Measurements from ENCODE around the gene CACNA1C. TPM values are rescaled to one million over a fixed set of nuclear protein-coding genes. Genes with fewer than 3 reads are reported as not detected.

CACNA1C gene
- total and polyA plus RNA-seq, 2 of the 4 experiments (the other 2 are of a cell fraction) = 1.6 to 2.6 TPM

DNA sequence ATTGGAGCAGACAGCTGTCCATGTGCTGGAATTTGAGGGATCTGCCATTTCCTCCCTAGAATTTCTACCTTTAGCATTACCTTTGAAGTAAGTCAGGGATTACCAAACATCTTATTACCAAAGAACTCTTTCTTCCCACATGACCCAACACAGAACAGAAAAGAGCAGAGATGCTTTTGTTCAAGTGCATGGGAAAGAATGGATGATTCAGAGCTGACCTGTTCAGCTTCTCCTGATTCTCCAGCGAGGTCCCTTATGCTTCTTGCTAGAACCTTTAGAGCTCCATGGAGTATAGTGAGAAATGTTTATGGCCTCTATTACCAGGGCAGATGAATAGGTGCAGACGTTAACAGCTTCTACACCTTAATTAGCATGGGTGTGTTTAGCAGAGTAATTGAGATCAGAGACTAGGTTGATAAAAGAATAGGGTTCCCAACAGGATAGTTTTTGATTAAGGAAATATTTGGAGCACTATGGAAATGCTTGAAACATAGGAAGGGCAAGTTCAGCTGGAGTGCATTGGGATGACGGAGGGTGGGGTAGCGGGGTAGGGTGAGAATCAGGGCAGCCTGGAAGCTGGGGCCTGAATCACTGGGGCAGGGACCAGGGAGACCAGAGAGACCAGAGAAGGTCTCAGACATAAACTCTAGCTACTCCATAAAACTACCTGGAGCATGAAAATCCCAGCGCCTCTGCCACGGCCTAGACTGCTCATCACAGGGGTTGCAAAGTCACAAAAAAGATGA lies 223.7 kb downstream of the CACNA1C start:
- CTCF ChIA-PET = no interaction called here
- Histone ChIP-seq H3K4me1 (ENCODE audit: control insufficient read depth, insufficient read depth, low read length) (peaks cover 6% of the 10 kb centered on the region), H3K27me3 (ENCODE audit: control insufficient read depth, insufficient read depth, low read length) (no peaks in the 10 kb centered on the region), H3K36me3 (ENCODE audit: control insufficient read depth, insufficient read depth, low read length) (no peaks in the 10 kb centered on the region), H2BK15ac (ENCODE audit: low read depth, low read length) (no peak overlapping the region; the same call in 2 of the 3 replicates), H3K23ac (ENCODE audit: low read depth, low read length) (no peak overlapping the region), H4K20me1 (ENCODE audit: insufficient read depth, low read length) (no peaks in the 10 kb centered on the region), H2BK5ac (ENCODE audit: low read depth, low read length, poor library complexity, severe bottlenecking) (no peak overlapping the region), H3K4ac (ENCODE audit: low read depth, low read length) (no peak overlapping the region), H2BK120ac (ENCODE audit: low read depth, low read length) (no peak overlapping the region), H4K91ac (ENCODE audit: insufficient read depth, low read depth, low read length) (no peak overlapping the region), H3K4me2 (ENCODE audit: low read depth, low read length) (no peak overlapping the region), H4K5ac (ENCODE audit: low read depth, low read length) (no peak overlapping the region), H3K14ac (replicated peaks; ENCODE audit: low read depth, low read length) (no peak overlapping the region), H3K9me1 (ENCODE audit: insufficient read depth, low read length) (no peaks in the 10 kb centered on the region; the same call in 1 of the 2 replicates), H3K4me3 (ENCODE audit: insufficient read depth, low read depth, low read length) (no peak overlapping the region), H2BK20ac (ENCODE audit: low read depth, low read length) (no peak overlapping the region), H2AFZ (replicated peaks; ENCODE audit: low read length, poor library complexity) (no peak overlapping the region), H3K18ac (ENCODE audit: low read depth, low read length) (no peak overlapping the region), H3K9ac (ENCODE audit: low read depth, low read length) (no peak overlapping the region), H3K56ac (ENCODE audit: extremely low read depth, insufficient read depth, low read length) (no peak overlapping the region), H3K27ac (ENCODE audit: insufficient read depth, low read length) (no peak overlapping the region), H4K8ac (ENCODE audit: low read depth in 2 of 2, low read length in 2 of 2) (no peak overlapping the region), H2AK9ac (replicated peaks; ENCODE audit: low read depth, low read length, poor library complexity) (no peak overlapping the region), H3K79me1 (ENCODE audit: low read depth in 1 of 2, low read length in 2 of 2) (peaks cover 0 to 3% of the 10 kb centered on the region in 2 experiments; a peak in 2 of 4 replicates), H3K9me3 (ENCODE audit: control insufficient read depth, insufficient read depth, low read length) (no peaks in the 10 kb centered on the region), H2AK5ac (ENCODE audit: low read depth, low read length) (no peak overlapping the region)
- dilution Hi-C loops (cut with HindIII; ENCODE audit: low sequenced_read_pairs, unreplicated experiment) = no loop called here
- no TSS peak for BruUV-seq (replicated peaks)
- POLR2A ChIA-PET (ENCODE audit: unreplicated experiment) = no interaction called here
- intact Hi-C loops (cut with micrococcal nuclease) = no loop called here
- ATAC-seq (ENCODE audit: low read depth) = no peak
- in situ Hi-C loops (cut with MboI; ENCODE audit: low sequenced_read_pairs) = loop anchor here (25.0 kb wide), 2 partner anchors 464 to 614 kb away; partner anchors contain the start of gene LRTM2
- 80% methylated on average over 1 of the region's 6 CpGs; no CpG with 5 or more reads in 1 of the 2 experiments for WGBS, 2 experiments (ENCODE audit: extremely low coverage in 2 of 2, insufficient read length in 1 of 2)
- peak; percentile 65 for DNase-seq
- no peak for TF ChIP-seq SMC3 (IDR thresholded peaks at IDR 0.05; ENCODE audit: low read depth, low read length)
- no peak for TF ChIP-seq CHD1 (IDR thresholded peaks at IDR 0.05; ENCODE audit: low read depth, low read length)
- no peak for TF ChIP-seq BHLHE40 (IDR thresholded peaks at IDR 0.05; ENCODE audit: low read depth, low read length)
- TF ChIP-seq FOS (IDR thresholded peaks at IDR 0.05; ENCODE audit: low read depth, low read length) = no peak
- TF ChIP-seq RCOR1 (IDR thresholded peaks at IDR 0.05; ENCODE audit: insufficient replicate concordance, low read length) = no peak
- TF ChIP-seq RFX5 (IDR thresholded peaks at IDR 0.05; ENCODE audit: low read depth, low read length) = no peak
- TF ChIP-seq, protein P1, sequence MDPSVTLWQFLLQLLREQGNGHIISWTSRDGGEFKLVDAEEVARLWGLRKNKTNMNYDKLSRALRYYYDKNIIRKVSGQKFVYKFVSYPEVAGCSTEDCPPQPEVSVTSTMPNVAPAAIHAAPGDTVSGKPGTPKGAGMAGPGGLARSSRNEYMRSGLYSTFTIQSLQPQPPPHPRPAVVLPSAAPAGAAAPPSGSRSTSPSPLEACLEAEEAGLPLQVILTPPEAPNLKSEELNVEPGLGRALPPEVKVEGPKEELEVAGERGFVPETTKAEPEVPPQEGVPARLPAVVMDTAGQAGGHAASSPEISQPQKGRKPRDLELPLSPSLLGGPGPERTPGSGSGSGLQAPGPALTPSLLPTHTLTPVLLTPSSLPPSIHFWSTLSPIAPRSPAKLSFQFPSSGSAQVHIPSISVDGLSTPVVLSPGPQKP (IDR thresholded peaks at IDR 0.05; ENCODE audit: borderline replicate concordance, low read depth, low read length) = no peak
- no peak for TF ChIP-seq MXI1 (IDR thresholded peaks at IDR 0.05; ENCODE audit: borderline replicate concordance, low read depth, low read length)
- TF ChIP-seq POLR2A (IDR thresholded peaks at IDR 0.05; ENCODE audit: low read depth, low read length) = no peak
- TF ChIP-seq, protein P2, sequence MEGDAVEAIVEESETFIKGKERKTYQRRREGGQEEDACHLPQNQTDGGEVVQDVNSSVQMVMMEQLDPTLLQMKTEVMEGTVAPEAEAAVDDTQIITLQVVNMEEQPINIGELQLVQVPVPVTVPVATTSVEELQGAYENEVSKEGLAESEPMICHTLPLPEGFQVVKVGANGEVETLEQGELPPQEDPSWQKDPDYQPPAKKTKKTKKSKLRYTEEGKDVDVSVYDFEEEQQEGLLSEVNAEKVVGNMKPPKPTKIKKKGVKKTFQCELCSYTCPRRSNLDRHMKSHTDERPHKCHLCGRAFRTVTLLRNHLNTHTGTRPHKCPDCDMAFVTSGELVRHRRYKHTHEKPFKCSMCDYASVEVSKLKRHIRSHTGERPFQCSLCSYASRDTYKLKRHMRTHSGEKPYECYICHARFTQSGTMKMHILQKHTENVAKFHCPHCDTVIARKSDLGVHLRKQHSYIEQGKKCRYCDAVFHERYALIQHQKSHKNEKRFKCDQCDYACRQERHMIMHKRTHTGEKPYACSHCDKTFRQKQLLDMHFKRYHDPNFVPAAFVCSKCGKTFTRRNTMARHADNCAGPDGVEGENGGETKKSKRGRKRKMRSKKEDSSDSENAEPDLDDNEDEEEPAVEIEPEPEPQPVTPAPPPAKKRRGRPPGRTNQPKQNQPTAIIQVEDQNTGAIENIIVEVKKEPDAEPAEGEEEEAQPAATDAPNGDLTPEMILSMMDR (conservative IDR thresholded peaks at IDR 0.05; ENCODE audit: low read depth, low read length) = no peak
- TF ChIP-seq, protein P3, sequence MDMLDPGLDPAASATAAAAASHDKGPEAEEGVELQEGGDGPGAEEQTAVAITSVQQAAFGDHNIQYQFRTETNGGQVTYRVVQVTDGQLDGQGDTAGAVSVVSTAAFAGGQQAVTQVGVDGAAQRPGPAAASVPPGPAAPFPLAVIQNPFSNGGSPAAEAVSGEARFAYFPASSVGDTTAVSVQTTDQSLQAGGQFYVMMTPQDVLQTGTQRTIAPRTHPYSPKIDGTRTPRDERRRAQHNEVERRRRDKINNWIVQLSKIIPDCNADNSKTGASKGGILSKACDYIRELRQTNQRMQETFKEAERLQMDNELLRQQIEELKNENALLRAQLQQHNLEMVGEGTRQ (IDR thresholded peaks at IDR 0.05; ENCODE audit: low read depth, low read length) = no peak
- no peak for TF ChIP-seq RAD21 (IDR thresholded peaks at IDR 0.05; ENCODE audit: low read length)
- no peak for TF ChIP-seq MAFK (IDR thresholded peaks at IDR 0.05; ENCODE audit: low read depth, low read length)
- TF ChIP-seq NFE2L2 (IDR thresholded peaks at IDR 0.05; ENCODE audit: low read depth, low read length) = no peak
- no peak for TF ChIP-seq CEBPB (IDR thresholded peaks at IDR 0.05; ENCODE audit: low read depth, low read length)

Measured in IMR-90 (cell line).